HG03558 (cell line): ENCODE results near the gene ST3GAL6.

Source experiments
- ATAC-seq: cut with Tn5 transposase; IDR thresholded peaks from one replicate; pipeline ENCODE4 v1.9.1; 2021; ENCODE audit warnings: moderate number of reproducible peaks; ENCODE audit not compliant: unreplicated experiment; ENCODE audit errors: extremely low read depth

ST3GAL6 gene

DNA sequence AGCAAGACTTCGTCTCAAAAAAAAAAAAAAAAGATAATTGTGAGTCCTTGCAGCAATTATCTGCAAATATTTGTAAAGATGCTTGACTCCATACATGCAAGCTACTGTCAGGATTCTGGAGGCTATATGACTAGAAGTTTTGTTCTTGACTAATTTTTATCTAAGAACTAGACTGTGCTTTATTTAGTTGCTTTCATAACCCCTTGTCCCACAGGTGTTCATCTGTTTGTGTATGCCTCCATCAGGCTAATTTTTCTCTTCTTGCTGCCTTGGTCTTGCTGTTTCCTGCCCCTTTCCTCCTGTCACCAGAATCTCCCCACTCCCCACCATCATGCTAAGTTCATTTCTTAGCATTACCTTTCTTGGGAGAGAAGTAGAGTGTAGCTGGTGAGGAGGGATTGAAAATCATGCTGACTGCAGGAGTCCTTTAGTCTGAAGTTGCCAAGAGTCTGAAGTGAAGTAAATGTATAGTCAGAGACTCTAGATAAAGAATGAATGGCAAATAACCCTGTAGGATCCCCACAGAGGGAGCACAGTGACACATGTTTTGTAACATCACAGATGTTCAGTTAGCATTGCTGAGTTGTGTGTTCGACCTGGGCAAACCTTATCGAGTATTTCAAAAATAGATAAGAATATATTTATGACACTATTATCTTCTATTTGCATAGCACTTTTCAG is 12.5 kb downstream of the ST3GAL6 start:
- ATAC-seq: no peak

DNA sequence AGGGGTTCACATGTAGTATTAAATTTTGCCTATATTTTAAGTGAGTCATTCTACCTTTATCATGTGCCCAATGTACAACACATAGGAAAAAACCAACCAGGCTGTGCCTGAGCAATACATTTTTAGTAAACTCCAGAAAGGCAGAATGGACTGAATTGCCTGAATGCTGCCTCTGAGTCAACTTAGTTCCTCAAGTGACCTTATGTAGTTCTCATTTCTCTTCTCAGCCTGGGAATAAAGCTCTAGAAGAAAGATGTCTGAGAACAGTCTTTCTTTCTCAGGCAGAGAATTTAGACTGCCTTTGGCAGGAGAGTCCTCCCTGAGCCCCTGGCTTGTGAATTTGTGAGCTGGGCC is 13.0 kb downstream of the ST3GAL6 start:
- no peak for ATAC-seq

DNA sequence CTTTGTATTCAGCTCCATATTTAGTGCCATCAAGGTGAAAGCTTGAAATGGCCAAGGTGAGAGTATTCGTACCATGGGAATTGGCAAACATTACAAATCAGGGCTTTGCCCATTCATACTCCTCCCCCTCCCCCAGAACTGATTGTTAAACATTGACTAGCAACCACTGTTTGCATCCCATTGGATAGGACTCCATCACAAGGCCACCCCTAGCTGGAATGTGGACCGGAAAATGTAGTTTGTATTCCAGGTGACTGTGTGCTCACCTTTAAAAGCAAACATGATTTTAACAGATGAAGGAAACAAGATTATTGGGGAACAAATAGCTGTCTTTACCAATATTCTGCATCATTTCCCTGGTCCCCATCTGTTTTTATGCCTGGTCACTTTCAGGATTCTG is 14.1 kb downstream of the ST3GAL6 start:
- no peak for ATAC-seq

DNA sequence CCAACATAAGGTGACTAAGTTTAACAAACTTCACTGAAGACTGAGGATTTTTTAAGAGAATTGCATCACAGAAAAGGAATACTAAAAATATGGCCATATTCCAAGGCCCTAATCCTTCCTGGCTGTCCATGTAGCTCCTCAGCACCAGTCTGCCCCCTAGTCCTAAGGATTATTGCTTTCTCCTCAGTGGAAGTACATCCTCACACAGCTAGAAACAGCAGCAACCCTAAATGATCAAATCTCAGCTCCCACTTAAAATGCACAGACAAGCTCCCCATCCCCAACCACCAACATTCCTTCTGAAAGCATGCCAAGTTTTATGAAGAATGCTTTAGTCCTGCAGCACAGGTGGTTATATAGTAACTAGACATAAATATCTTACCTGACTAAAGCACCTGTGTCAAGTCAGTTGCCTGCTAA is 14.7 kb downstream of the ST3GAL6 start:
- ATAC-seq: no peak

DNA sequence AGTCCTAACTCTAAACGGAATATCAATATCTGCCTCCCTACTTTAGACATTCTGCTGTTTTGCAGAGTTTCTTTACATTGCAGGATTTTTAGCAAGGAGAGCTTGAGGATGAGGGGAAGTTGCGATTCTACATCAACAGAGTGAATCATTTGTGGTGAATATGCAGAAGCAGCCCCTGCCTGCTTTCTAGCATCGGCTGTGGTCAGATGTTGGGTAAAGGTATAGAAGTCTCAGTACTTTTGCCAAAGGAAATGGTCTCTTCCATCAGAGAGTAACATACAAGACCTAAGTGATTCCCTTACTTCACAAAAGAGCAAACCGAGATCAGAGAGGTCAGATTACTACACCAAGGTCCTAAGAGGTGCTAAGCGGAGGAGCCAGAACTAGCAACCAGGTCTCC is 15.2 kb downstream of the ST3GAL6 start:
- ATAC-seq: no peak

DNA sequence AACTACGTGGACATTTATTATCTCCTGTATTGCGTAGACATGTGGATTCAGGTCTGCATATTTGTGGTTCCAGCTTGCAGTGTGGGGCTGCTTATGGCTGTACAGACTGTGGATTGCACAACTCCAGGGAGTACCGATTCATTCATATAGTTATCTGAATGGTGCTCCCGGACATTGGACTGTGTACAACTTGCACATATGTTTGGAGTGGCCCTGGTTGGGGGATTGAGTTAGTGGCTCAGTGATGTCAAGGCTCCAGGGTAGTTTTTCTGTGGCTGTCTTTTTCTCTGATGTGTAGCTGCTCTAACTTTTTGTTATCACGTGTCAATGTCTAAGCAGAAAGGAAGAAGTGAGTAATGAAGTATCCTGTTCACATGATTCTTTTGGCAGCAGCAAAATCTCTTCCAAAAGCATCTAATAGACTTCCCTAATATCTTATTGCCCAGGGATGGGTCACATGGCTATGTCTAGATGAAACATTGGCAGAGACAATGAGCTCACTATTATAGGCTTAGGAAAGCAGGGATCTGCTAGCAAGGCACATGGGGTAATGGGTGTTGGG is 15.8 kb downstream of the ST3GAL6 start:
- ATAC-seq: no peak

DNA sequence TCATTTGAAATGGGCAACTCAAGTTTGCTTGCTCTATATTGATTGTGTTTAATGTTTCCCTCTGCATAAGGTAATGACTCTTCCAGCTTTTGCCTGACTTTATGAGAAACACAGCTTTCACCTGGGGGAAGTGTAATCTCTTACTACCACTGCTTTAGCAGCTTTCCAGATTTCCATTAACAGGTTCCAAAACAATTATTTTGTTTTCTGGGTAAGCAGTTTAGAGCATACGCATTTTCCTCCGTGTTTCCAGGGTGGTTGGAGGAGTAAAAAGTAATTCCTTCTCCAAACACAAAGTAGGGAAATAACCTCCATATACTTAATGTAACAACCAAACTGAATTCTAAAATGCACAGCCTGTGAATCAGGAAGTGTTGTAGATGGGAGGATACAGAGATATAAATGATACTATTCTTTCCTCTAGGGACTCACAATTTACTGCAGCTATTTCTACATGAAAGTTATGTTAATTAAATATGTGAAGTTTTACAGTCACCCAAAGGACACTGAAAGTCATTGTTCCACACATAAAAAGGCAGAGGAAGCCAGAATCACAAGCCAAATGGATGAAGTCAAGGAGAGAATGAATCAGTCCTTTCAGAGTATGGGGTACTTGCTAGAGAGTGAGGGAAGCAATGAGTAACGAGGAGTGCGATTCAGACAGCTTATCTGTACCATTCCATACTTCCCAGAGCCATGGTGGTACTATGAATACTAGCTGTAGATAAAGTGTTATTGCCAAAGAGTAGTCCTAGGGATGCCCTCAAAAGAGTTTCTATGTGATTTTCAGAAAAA is 16.6 kb downstream of the ST3GAL6 start:
- ATAC-seq: no peak

DNA sequence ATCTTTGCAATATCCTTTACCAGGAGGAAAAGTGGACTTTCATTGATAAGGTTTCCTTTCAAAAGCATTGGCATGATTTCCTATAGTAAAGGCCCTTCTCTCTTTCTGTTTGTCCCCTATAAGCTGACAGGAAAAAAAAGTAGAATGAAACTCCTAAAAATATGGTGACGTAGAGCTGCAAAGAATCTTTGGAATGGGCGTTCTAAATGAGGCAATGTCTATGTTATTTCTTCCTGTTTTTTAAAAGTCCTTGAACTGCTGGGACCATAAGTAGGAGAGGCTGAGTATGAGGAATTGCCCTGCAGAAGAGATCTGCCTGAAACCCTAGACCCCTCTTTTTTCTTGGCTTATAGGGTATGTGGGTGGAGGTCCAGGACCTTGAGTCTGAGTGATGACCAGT is 17.2 kb downstream of the ST3GAL6 start:
- no peak for ATAC-seq

DNA sequence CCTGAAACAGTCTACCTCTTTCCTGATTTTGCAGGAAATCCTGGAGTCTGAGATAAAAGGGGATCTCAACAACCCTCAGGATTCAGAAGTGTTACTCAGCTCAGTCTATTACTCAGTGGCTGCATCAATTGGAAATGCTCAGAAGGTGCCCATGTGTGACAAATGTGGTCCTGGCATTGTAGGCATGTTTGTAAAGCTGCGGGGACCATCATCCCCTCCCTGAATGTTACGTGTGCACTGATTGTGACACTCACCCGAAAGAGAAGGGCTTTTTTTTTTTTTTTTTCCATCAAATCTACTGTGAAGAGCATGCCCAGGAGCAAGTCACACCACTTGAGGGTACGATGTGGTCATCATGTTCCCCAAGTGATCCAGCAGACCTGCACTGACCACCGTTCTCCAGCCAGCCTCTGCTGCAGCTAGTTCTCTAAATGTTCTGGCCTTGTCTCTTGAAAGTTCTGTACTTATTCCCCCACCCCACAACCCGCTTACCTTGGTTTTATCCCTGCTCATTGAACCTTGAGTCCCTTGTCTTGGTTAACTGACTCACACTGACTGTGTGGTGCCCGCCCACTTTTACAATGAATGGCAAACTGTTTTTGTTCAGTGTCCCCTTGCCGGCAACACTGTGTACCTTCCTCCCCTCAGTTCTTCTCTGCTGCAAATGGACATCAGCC is 19.8 kb downstream of the ST3GAL6 start:
- ATAC-seq: no peak

DNA sequence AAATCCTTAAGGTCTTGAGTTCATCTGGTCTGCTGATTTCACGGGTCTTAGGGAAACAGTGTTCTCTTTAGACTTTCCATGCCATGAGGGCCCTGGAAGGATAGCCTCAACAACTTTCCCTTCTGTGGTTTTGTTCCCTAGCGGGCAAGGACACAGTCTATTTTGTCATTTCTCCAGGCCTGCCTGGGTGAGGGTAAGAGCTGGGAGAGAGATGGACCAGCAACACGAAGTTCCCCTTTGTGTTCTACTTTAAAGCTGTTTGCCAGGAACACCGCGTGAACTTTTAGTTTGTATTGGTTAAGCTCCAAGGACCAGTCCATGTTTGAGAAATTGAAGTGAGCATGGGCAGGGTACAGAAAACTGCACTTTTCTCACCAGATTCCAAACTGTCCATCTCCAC is 20.9 kb downstream of the ST3GAL6 start:
- ATAC-seq: no peak

DNA sequence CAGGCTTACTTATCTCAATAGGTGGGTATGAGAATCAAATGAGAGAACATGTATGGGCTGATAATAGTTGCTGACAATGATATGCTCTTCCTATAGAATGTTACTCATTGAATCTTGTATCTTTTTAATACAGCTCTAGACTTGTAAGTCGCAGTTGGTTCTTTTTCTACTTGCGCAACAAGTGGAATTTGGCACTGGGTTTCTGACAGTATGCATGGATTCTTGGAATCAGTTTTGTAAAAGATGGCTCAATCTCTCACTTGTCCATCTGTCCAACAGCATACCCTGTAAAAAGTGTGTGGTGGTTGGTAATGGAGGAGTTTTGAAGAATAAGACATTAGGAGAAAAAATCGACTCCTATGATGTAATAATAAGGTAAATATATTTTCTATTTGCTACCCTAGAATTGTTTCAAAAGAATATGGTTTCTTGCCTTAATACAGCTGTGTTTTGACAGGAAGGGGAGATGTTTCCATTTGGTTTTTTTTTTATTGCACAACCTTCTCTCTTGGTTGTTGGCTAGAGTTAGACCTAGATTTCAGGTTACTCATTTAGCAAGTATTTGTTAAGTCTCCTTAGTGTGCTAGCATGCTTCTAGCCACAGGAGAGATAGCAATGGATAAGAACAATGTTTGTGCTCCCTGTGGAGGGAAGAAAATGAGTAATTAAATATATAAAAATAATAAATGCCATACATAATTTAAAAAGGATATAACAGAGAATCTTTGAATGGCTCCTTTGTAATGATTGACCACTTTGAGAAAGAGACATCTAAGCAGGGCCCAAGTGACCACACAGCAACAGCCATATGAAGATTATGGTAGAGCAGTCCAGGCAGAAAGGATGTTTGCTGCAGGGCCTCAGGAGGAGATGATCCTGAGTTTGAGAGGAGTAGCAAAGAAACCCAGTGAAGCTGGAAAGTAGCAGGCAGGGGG is 21.8 kb downstream of the ST3GAL6 start:
- no peak for ATAC-seq

DNA sequence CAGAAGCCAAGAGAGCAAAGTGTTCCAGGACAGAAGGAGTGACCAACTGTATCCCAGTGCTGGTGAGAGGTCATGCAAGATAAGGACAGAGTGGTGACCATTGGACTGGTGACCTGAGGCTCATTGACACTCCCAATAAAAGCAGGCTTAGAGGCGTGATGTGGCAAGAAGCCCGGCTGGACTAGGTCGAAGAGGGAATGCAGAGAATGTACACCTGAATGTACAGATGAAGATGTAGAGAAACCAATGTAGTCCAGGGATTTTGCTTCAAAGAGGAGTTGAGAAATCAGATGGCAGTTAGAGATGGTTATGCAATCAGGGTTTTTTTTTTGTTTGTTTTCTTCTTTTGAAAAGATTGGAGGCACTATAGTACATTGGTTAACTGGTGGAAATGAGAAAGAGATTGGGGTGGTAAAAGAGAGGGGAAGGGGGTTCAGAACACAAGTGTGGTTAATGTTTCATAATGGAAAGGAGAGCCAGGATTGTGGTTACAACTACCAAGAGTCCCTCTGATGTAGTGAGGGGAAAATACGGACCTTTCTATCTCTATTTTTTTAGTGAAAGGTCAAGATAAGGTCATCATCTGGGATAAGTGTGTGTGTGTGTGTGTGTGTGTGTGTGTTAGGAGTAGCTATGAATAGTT is 23.3 kb downstream of the ST3GAL6 start:
- no peak for ATAC-seq

DNA sequence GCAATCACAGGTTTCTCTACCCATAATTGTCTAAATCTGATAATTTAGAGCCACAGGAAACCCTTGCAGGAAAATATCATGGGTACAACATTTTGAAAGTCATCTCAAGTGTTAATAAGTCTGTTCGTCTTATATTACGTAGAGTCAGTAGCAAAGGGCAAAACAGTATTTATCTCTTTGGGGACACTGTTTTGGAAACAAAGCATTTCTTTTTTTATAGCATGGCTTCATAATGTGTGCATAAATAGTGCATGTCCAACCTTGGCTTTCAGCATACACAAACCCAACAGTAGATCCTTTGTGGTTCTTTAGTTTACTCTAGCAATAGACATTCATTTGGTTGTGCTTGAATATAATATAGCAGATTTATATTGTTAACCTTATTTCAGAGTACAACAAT is 24.0 kb downstream of the ST3GAL6 start:
- no peak for ATAC-seq

DNA sequence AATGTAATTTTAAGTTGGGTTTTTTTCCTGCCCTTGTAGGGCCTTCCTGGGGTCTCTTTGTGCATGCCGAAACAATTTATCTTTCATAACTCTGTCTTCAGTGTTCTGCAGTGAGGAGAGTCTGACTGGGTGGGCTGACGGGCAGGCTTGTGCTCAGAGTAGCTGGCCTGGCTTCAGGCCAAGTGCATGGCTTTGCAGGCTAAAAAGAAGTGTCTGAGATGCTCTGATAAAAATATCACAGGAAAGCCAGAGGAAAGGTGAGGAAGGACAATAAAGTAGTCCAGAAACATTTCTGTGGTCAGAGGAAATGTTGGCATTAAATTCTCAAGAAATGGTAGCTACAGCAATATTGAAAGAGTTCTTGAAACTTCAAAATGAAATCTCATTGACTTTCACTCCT is 25.5 kb downstream of the ST3GAL6 start:
- ATAC-seq: no peak

DNA sequence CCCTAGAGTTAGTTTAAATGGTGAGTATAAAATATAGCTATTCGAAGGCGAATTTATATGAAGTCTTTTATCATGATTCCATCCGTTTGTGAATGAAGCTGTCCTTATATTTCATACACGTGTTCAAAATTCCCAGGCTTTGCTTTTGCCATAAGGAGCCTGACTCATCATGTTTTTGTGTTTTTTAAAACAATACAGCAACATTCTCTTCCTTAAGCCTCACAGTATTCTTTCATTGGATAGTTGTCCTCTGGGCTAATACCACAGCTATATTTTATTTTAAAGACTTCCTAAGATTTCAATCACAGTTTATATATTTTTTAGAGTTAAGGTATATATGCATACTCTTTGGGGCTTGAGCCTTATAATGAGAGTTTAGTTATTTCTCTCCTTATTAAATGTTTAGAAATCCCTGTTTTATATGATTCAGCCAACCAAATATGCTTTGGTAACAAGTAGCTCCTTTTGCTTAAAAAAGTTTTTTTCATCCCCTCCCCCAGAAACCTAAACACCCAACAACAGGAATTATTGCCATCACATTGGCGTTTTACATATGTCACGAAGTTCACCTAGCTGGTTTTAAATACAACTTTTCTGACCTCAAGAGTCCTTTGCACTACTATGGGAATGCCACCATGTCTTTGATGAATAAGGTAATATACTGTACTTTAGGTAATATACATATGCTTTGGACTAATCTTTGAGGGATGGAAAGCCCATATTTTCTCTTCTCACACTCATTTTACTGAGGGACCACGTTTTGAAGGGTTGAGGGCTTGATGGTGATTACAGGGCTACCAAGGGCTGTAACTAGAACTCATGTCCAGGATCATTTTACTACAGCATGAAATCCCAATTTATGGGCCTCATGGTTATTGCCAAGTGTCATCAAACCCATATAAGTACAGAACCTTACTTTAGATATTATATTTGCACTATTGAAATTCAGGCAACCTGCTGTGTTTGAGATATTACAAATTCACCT is 28.5 kb downstream of the ST3GAL6 start:
- ATAC-seq: no peak

DNA sequence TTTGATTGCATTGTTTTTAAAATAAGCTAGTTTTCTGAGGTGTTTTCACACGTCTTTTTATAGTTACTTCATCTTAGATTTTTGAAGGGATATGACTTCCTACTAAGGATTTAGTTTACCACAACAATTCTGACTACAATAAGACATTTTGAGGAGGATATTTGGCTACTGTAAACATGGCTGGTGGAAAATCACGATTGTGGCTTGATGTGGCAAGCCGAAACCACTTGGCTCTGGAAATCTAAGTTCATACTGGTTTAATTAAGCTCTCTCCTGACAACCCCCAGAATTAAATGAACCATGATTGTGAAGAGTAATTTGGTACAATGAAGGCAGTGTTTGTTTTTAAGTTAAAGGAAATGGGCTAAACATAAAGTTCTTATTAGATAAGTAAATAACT is 30.8 kb downstream of the ST3GAL6 start:
- ATAC-seq: no peak

DNA sequence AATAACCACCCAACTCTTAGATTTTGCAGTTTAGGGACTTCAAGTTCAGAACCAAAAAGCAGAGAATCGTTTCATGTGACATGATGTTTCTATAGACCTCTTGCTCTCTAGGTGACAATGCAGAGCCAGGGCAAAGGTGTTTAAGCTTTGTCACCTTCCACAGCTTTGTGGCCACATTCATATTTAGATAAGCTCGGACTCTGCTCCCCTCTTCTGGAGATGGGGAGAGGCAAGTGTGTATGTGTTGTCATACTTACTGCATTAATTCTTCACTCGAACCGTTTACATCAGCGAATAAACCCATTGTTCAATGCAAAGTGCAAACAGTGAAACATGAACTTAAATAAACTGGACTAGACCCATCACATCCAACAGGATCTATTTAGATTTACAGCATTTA is 33.2 kb downstream of the ST3GAL6 start:
- ATAC-seq: no peak

DNA sequence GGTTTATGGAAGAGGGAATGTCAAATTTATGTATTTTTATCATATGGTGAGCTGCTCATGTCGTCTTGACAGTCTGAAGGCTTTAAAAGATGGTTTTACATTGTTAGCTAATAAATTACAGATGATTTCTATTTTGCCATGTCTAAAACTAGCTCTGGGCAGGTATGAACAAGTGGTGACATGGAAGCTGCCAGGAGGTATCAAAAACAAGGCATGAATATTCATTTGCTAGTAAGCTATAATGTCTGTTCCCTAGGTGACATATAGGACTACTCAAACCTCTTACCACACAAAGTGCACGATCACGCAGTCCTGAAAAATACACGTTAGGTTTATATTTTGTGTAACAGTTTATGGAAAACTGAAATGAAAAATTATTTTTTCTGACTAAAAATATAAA is 34.8 kb downstream of the ST3GAL6 start:
- ATAC-seq: no peak

DNA sequence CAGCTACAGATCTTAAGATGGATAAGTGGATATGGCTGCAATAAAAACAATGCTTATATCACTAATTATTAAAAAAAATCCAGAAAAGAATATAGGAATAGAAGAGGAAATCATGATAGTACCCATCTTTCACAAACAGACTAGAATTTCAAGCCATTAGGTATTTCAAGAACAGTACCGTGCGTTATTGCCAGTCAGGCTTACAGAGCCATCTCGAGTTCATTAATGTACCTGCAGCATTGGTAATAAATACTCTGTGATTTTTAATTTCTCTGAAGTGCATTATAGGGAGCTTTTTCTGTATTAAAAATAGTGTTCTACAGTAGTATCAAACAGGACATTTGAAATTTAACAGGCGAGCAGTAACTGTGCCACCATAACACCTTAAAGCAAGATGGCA is 35.7 kb downstream of the ST3GAL6 start:
- no peak for ATAC-seq
